GM06990 (cell line): ENCODE results near the gene SLAMF8.
A peak's percentile ranks its signal among the peaks of the same experiment; 100 is the strongest.

Experiments used
- DNase-seq: peaks from one replicate; pipeline ENCODE4 v3.0.0-alpha.2; 2011; ENCODE audit not compliant: insufficient read length; ENCODE audit errors: extremely low read depth
- H3K27me3 ChIP-seq: replicated peaks from 2 replicates; pipeline ENCODE4 v1.6.0; 2011; ENCODE audit warnings: low read length; ENCODE audit not compliant: control insufficient read depth, insufficient read depth
- H3K36me3 ChIP-seq: 2 replicates; pipeline ENCODE4 v1.5.1; 2011; ENCODE audit warnings: low read length; ENCODE audit not compliant: control insufficient read depth, insufficient read depth
- H3K4me3 ChIP-seq: replicated peaks from 2 replicates; pipeline ENCODE4 v1.5.1; 2011; ENCODE audit warnings: low read depth, mild to moderate bottlenecking, control low read depth, low read length
- TF ChIP-seq, protein P1 (sequence below): IDR thresholded peaks from 2 replicates; pipeline ENCODE4 v1.5.1; 2011; ENCODE audit warnings: low read length, control low read depth, mild to moderate bottlenecking, inconsistent platforms; ENCODE audit not compliant: insufficient read depth, poor library complexity, severe bottlenecking

Gene SLAMF8

GRCh38 chr1:159795534-159795933, 31.1 kb upstream of the SLAMF8 start:
- Histone ChIP-seq H3K27me3 (no peaks in the 10 kb centered on the region; the same call in none of the 2 replicates), H3K4me3 (no peak overlapping the region), H3K36me3 (no peaks in the 10 kb centered on the region)
- TF ChIP-seq, protein P1, sequence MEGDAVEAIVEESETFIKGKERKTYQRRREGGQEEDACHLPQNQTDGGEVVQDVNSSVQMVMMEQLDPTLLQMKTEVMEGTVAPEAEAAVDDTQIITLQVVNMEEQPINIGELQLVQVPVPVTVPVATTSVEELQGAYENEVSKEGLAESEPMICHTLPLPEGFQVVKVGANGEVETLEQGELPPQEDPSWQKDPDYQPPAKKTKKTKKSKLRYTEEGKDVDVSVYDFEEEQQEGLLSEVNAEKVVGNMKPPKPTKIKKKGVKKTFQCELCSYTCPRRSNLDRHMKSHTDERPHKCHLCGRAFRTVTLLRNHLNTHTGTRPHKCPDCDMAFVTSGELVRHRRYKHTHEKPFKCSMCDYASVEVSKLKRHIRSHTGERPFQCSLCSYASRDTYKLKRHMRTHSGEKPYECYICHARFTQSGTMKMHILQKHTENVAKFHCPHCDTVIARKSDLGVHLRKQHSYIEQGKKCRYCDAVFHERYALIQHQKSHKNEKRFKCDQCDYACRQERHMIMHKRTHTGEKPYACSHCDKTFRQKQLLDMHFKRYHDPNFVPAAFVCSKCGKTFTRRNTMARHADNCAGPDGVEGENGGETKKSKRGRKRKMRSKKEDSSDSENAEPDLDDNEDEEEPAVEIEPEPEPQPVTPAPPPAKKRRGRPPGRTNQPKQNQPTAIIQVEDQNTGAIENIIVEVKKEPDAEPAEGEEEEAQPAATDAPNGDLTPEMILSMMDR: no peak
- DNase-seq: no peak

- DNase-seq: no peak
- H3K4me3 ChIP-seq: no peak overlapping the region
- TF ChIP-seq, protein P1: peak; percentile 84
- no peaks in the 10 kb centered on the region for H3K36me3 ChIP-seq
- no peaks in the 10 kb centered on the region; the same call in none of the 2 replicates for H3K27me3 ChIP-seq
Observed at GRCh38 chr1:159798893-159799292, 27.8 kb upstream of the SLAMF8 start.

GRCh38 chr1:159799446-159799985, 27.2 kb upstream of the SLAMF8 start:
- H3K27me3 ChIP-seq: no peaks in the 10 kb centered on the region; the same call in none of the 2 replicates
- no peaks in the 10 kb centered on the region for H3K36me3 ChIP-seq
- no peak overlapping the region for H3K4me3 ChIP-seq
- no peak for DNase-seq
- TF ChIP-seq, protein P1: no peak

GRCh38 chr1:159800177-159800930, 26.3 kb upstream of the SLAMF8 start:
- peak; percentile 36 for DNase-seq
- Histone ChIP-seq H3K4me3 (no peak overlapping the region), H3K27me3 (no peaks in the 10 kb centered on the region; the same call in none of the 2 replicates), H3K36me3 (no peaks in the 10 kb centered on the region)
- TF ChIP-seq, protein P1: no peak

DNA sequence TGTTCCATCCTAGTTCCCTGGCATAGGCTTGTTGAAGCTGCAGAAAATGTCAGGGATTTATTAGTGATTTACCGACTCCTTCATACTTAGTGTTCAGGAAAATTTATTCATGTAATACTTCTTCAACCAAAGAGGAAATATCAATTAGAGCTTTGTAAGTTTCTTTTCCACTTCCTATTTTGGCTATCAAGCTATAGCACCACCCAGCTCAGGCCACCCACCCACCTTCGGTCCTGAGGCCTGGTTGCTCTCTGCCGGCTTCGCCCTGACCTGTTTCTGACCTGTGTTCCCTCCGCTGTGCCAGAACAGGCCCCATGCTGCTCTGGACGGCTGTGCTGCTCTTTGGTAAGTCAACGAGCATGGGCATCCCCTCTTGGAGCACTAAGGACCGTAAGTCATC, 24.6 kb upstream of the SLAMF8 start, which contains the start of gene FCRL6:
FCRL6 (plus strand) TSS at position 250 of the 400 bp plus-strand sequence; CDS start at position 315, 65 bp downstream.
- Histone ChIP-seq H3K27me3 (no peaks in the 10 kb centered on the region; the same call in 1 of the 2 replicates), H3K4me3 (no peak within 1 kb of the TSS), H3K36me3 (no peaks in the 10 kb centered on the region)
- DNase-seq: no peak
- TF ChIP-seq, protein P1: no peak
